Activated naive CD4-positive, alpha-beta T cell (primary cell): ENCODE data around the gene MYH9.
"Not testable (repeated sequence)": the region's sequence is repeated elsewhere in the genome, so short reads cannot be mapped to it uniquely, and the experiment has no call there.

Source experiments
- DNase-seq, 4 experiments: peaks; one replicate each; lab custom pipeline; 2025; lab: John Stamatoyannopoulos, UW

MYH9 gene

GRCh38 chr22:36387959-36388726, at the start of gene MYH9:
TSS of gene MYH9 (minus strand) at chr22:36387967. CDS start at chr22:36349236, 38,731 bp downstream.
- DNase-seq = peak; percentile 90 to 97 (median 95)

GRCh38 chr22:36435516-36436415, 48.0 kb upstream of the MYH9 start:
- peak in 2 of 4 experiments; percentile 33 to 50 for DNase-seq

GRCh38 chr22:36433318-36434231, 45.8 kb upstream of the MYH9 start:
- DNase-seq = no peak

GRCh38 chr22:36432592-36433317, 45.0 kb upstream of the MYH9 start:
- DNase-seq = no peak

- no peak for DNase-seq
Observed at GRCh38 chr22:36431977-36432376, 44.2 kb upstream of the MYH9 start.

- no peak for DNase-seq
Observed at GRCh38 chr22:36430863-36431262, 43.1 kb upstream of the MYH9 start.

GRCh38 chr22:36427952-36428351, 40.2 kb upstream of the MYH9 start:
- DNase-seq = not testable (repeated sequence)

- no peak for DNase-seq
Observed at GRCh38 chr22:36425977-36426523, 38.3 kb upstream of the MYH9 start.

GRCh38 chr22:36424901-36425579, 37.3 kb upstream of the MYH9 start:
- DNase-seq = no peak

GRCh38 chr22:36424466-36424865, 36.7 kb upstream of the MYH9 start:
- not testable (repeated sequence) for DNase-seq

GRCh38 chr22:36423461-36424404, 36.0 kb upstream of the MYH9 start:
- DNase-seq = no peak

GRCh38 chr22:36422287-36423014, 34.7 kb upstream of the MYH9 start:
- DNase-seq = no peak

GRCh38 chr22:36419912-36420882, 32.4 kb upstream of the MYH9 start:
- no peak for DNase-seq

- no peak for DNase-seq
Observed at GRCh38 chr22:36419177-36419911, 31.6 kb upstream of the MYH9 start.

- DNase-seq = no peak
Observed at GRCh38 chr22:36417281-36417686, 29.5 kb upstream of the MYH9 start.

GRCh38 chr22:36415415-36416168, 27.8 kb upstream of the MYH9 start:
- no peak for DNase-seq
